Measurements from ENCODE around the gene HLTF.
"Not testable (repeated sequence)": the region's sequence is repeated elsewhere in the genome, so short reads cannot be mapped to it uniquely, and the experiment has no call there.

GRCh38 chr3:148987551-148987950 lies 98.8 kb downstream of the HLTF start:
- TF ChIP-seq CTCF, POLR2A (IDR thresholded peaks at IDR 0.05): not testable (repeated sequence)

Data from thyroid gland (tissue), 4 donors.